HK-2 (cell line): ENCODE measurements around the gene PAIP1.
"Not testable (repeated sequence)": the region's sequence is repeated elsewhere in the genome, so short reads cannot be mapped to it uniquely, and the experiment has no call there.

Source experiments
- DNase-seq: peaks from one replicate; pipeline ENCODE4 v3.0.0-alpha.2; 2018; ENCODE audit not compliant: unreplicated experiment

PAIP1 gene

GRCh38 chr5:43556857-43557542, at the start of gene PAIP1:
Gene PAIP1 (minus strand): TSS chr5:43557077. CDS start chr5:43556846, 231 bp downstream.
- DNase-seq = peak; percentile 85

- no peak for DNase-seq
Observed at GRCh38 chr5:43606351-43606750, 49.5 kb upstream of the PAIP1 start.

- no peak for DNase-seq
Observed at GRCh38 chr5:43604699-43605098, 47.8 kb upstream of the PAIP1 start.

GRCh38 chr5:43603344-43604217, 46.7 kb upstream of the PAIP1 start:
- DNase-seq = no peak

- DNase-seq = peak; percentile 73
Observed at GRCh38 chr5:43602461-43603343, 45.8 kb upstream of the PAIP1 start, which contains the start of gene NNT. Gene NNT (plus strand): TSS chr5:43603180. CDS start chr5:43609196, 6,016 bp downstream.

- DNase-seq = no peak
Observed at GRCh38 chr5:43601454-43602260, 44.8 kb upstream of the PAIP1 start.

- DNase-seq = not testable (repeated sequence)
Observed at GRCh38 chr5:43598927-43599326, 42.0 kb upstream of the PAIP1 start.

- no peak for DNase-seq
Observed at GRCh38 chr5:43592363-43592762, 35.5 kb upstream of the PAIP1 start.

GRCh38 chr5:43590700-43591099, 33.8 kb upstream of the PAIP1 start:
- DNase-seq = no peak

- DNase-seq = no peak
Observed at GRCh38 chr5:43589310-43589709, 32.4 kb upstream of the PAIP1 start.

GRCh38 chr5:43588842-43589241, 32.0 kb upstream of the PAIP1 start:
- no peak for DNase-seq

GRCh38 chr5:43584166-43584699, 27.4 kb upstream of the PAIP1 start:
- DNase-seq = no peak

GRCh38 chr5:43583724-43584123, 26.8 kb upstream of the PAIP1 start:
- no peak for DNase-seq

- no peak for DNase-seq
Observed at GRCh38 chr5:43582082-43583005, 25.5 kb upstream of the PAIP1 start.

GRCh38 chr5:43581398-43581797, 24.5 kb upstream of the PAIP1 start:
- no peak for DNase-seq

- not testable (repeated sequence) for DNase-seq
Observed at GRCh38 chr5:43580402-43581210, 23.7 kb upstream of the PAIP1 start.

- no peak for DNase-seq
Observed at GRCh38 chr5:43573058-43573457, 16.2 kb upstream of the PAIP1 start.

- no peak for DNase-seq
Observed at GRCh38 chr5:43572357-43572756, 15.5 kb upstream of the PAIP1 start.

- DNase-seq = no peak
Observed at GRCh38 chr5:43571237-43571636, 14.4 kb upstream of the PAIP1 start.
